KOPT-K1 (cell line): Measurements from ENCODE around the gene TMEM121B.

Source experiments
- H3K27ac ChIP-seq: fragments of 200-600 bp; sonication (generic); 2 replicates; pipeline ENCODE4 v1.5.1; 2016; ENCODE audit warnings: antibody characterized with exemption, mild to moderate bottlenecking, low read depth, low read length; ENCODE audit not compliant: poor library complexity, severe bottlenecking
- H3K36me3 ChIP-seq: fragments of 200-600 bp; sonication (generic); 2 replicates; pipeline ENCODE4 v1.5.1; 2017; ENCODE audit warnings: antibody characterized with exemption, mild to moderate bottlenecking, low read length, moderate library complexity; ENCODE audit not compliant: insufficient read depth
- H3K9me3 ChIP-seq: fragments of 200-600 bp; sonication (generic); 2 replicates; pipeline ENCODE4 v1.5.1; 2017; ENCODE audit warnings: antibody characterized with exemption, low read length, mild to moderate bottlenecking; ENCODE audit not compliant: insufficient read depth, poor library complexity, severe bottlenecking

TMEM121B gene

DNA sequence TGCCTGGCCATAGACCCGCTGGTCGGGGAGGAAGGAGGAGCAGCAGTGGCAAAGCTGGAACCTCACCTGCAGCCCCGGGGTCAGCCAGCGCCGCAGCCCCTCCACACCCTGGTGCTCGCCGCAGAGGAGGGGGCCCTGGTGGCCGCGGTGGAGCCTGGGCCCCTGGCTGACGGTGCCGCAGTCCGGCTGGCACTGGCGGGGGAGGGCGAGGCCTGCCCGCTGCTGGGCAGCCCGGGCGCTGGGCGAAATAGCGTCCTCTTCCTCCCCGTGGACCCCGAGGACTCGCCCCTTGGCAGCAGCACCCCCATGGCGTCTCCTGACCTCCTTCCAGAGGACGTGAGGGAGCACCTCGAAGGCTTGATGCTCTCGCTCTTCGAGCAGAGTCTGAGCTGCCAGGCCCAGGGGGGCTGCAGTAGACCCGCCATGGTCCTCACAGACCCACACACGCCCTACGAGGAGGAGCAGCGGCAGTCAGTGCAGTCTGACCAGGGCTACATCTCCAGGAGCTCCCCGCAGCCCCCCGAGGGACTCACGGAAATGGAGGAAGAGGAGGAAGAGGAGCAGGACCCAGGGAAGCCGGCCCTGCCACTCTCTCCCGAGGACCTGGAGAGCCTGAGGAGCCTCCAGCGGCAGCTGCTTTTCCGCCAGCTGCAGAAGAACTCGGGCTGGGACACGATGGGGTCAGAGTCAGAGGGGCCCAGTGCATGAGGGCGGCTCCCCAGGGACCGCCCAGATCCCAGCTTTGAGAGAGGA, 11.9 kb downstream of the TMEM121B start:
- Histone ChIP-seq H3K27ac (no peak overlapping the region), H3K36me3 (peaks cover 68% of the 10 kb centered on the region), H3K9me3 (no peaks in the 10 kb centered on the region)

DNA sequence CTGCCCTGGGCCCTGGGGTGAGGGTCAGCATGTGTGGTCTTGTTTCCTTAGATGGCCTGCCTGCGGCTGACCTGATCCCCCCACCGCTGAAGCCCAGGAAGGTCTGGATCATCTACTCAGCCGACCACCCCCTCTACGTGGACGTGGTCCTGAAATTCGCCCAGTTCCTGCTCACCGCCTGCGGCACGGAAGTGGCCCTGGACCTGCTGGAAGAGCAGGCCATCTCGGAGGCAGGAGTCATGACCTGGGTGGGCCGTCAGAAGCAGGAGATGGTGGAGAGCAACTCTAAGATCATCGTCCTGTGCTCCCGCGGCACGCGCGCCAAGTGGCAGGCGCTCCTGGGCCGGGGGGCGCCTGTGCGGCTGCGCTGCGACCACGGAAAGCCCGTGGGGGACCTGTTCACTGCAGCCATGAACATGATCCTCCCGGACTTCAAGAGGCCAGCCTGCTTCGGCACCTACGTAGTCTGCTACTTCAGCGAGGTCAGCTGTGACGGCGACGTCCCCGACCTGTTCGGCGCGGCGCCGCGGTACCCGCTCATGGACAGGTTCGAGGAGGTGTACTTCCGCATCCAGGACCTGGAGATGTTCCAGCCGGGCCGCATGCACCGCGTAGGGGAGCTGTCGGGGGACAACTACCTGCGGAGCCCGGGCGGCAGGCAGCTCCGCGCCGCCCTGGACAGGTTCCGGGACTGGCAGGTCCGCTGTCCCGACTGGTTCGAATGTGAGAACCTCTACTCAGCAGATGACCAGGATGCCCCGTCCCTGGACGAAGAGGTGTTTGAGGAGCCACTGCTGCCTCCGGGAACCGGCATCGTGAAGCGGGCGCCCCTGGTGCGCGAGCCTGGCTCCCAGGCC, 12.7 kb downstream of the TMEM121B start:
- Histone ChIP-seq H3K36me3 (peaks cover 73% of the 10 kb centered on the region), H3K27ac (no peak overlapping the region), H3K9me3 (no peaks in the 10 kb centered on the region)

DNA sequence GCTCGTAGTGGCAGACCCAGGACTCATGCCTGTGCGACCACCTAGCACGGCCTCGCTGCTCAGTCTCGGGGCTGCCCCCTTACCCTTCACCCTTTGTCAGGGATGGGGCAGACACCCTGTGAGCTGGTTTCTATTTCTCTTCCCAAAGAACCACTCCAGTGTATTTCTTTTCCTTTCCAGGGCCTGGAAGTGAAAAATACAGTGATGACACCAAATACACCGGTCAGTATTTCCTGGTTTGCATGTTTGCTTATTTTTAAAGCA, 13.7 kb downstream of the TMEM121B start:
- H3K27ac ChIP-seq = no peak overlapping the region
- peaks cover 83% of the 10 kb centered on the region for H3K36me3 ChIP-seq
- no peaks in the 10 kb centered on the region for H3K9me3 ChIP-seq

GRCh38 chr22:17106785-17107546, 14.2 kb downstream of the TMEM121B start:
- no peaks in the 10 kb centered on the region for H3K9me3 ChIP-seq
- peaks cover 88% of the 10 kb centered on the region for H3K36me3 ChIP-seq
- no peak overlapping the region for H3K27ac ChIP-seq

GRCh38 chr22:17106161-17106784, 14.9 kb downstream of the TMEM121B start:
- H3K27ac ChIP-seq = no peak overlapping the region
- H3K36me3 ChIP-seq = peaks cover 94% of the 10 kb centered on the region
- no peaks in the 10 kb centered on the region for H3K9me3 ChIP-seq

- H3K9me3 ChIP-seq = no peaks in the 10 kb centered on the region
- H3K27ac ChIP-seq = no peak overlapping the region
- peaks cover 94% of the 10 kb centered on the region for H3K36me3 ChIP-seq
Measured at GRCh38 chr22:17105143-17106129, 15.7 kb downstream of the TMEM121B start.

GRCh38 chr22:17104336-17104935, 16.7 kb downstream of the TMEM121B start:
- Histone ChIP-seq H3K36me3 (peaks cover 96% of the 10 kb centered on the region), H3K27ac (no peak overlapping the region), H3K9me3 (no peaks in the 10 kb centered on the region)

DNA sequence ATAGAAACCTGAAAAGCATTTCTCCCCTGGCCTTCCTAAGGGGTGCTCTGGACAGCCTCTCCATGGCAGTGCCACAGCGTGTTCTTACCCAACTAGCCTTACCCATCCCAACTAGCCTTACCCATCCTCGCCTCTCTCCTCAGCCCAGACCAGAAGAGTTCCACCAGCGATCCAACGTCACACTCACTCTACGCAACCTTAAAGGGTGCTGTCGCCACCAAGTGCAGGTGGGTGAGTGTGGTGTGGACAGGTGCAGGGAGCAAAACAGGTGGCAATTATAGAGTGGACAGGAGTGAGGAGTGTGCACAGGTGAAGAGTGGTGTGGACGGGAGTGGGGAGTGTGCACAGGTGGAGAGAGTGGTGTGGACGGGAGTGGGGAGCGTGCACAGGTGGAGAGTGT, 17.8 kb downstream of the TMEM121B start:
- H3K27ac ChIP-seq = no peak overlapping the region
- no peaks in the 10 kb centered on the region for H3K9me3 ChIP-seq
- peaks cover 93% of the 10 kb centered on the region for H3K36me3 ChIP-seq

GRCh38 chr22:17102297-17102667, 18.9 kb downstream of the TMEM121B start:
- Histone ChIP-seq H3K9me3 (no peaks in the 10 kb centered on the region), H3K27ac (no peak overlapping the region), H3K36me3 (peaks cover 89% of the 10 kb centered on the region)

GRCh38 chr22:17101475-17102296, 19.5 kb downstream of the TMEM121B start:
- Histone ChIP-seq H3K36me3 (peaks cover 83% of the 10 kb centered on the region), H3K27ac (no peak overlapping the region), H3K9me3 (no peaks in the 10 kb centered on the region)

DNA sequence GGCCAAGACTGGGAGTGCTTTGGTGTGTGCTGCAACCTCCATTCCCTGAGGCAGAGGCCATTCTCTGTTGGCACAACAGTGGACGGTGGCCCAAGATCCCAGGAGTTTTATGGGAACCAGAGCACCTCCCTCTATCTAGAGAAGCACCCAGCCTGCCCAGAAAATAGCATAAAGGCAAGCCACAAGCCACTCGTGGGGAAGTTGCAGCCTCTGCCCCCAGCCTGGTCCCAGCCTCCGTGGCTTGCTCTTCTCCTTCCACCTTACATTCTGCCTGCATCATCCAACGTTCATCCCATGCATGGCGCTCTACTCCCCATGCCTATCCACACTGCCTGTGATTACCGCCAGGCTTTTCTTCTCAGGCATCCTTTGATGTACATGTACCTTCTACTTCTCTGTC, 20.5 kb downstream of the TMEM121B start:
- H3K9me3 ChIP-seq = no peaks in the 10 kb centered on the region
- no peak overlapping the region for H3K27ac ChIP-seq
- H3K36me3 ChIP-seq = peaks cover 72% of the 10 kb centered on the region

DNA sequence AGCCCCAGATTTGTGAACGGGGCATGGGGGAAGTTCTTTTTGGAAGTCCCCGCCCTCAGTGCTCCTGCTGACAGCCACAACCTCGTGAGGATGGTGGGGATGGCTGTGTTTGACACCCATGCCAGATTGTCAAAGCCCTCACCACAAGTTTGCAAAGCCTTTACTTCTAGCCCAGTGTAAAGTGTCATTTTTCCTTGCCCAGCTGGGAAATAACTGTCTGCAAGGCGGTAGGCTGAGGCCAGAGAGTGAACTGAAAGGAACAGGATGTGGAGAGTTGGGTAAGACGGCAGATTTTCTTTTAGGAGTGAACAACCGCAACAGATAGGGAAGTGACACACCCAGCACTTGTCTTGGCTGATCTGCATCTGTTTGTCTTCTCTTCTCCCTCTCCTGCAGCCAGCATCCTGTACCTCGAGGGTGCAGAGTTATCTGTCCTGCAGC, 22.8 kb downstream of the TMEM121B start:
- peaks cover 54% of the 10 kb centered on the region for H3K36me3 ChIP-seq
- H3K9me3 ChIP-seq = no peaks in the 10 kb centered on the region
- H3K27ac ChIP-seq = peak overlapping the region; percentile 57

DNA sequence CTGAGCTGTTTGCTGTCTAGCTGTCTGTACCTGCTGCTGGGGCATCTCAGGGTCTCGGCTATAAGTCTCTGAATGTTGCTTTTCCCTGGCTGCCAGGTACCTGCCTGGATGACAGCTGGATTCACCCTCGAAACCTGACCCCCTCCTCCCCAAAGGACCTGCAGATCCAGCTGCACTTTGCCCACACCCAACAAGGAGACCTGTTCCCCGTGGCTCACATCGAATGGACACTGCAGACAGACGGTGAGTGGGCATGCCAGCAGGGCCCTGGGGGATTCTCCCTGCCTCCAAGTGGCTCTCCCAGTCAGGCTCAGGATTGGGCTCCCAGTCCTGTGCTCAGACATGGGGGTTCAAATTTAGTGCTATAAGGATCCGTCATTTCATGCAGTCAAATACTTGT, 23.5 kb downstream of the TMEM121B start:
- no peaks in the 10 kb centered on the region for H3K9me3 ChIP-seq
- H3K27ac ChIP-seq = peak overlapping the region; percentile 57
- H3K36me3 ChIP-seq = peaks cover 47% of the 10 kb centered on the region
